Kidney (tissue), 14 donors: ENCODE data around the gene ABHD2. TPM values are rescaled to one million over a fixed set of nuclear protein-coding genes. Genes with fewer than 3 reads are reported as not detected.
A peak's percentile ranks its signal among the peaks of the same experiment; 100 is the strongest.

Source experiments
- DNase-seq, 5 donors: peaks; one replicate each; pipeline ENCODE4 v3.0.0-alpha.2; 2013 to 2020
- FAIRE-seq: peaks from 2 replicates; lab custom pipeline; 2012; peaks lifted over from hg19 to GRCh38; lab: Jason Lieb, UNC
- H3K27ac ChIP-seq, 2 donors: one replicate each; pipeline ENCODE4 v1.7.0; 2013; ENCODE audit warnings: low read depth in 2 of 2, low read length in 2 of 2, inconsistent platforms in 1 of 2
- H3K27me3 ChIP-seq: one replicate; pipeline ENCODE4 v1.7.1; 2013; ENCODE audit warnings: low read length, inconsistent platforms; ENCODE audit not compliant: control insufficient read depth, insufficient read depth
- H3K36me3 ChIP-seq, 3 donors: one replicate each; pipeline versions ENCODE4 v1.7.0 to v1.7.1; 2013; ENCODE audit warnings: low read length in 3 of 3, control low read depth in 1 of 3, inconsistent platforms in 1 of 3; ENCODE audit not compliant: insufficient read depth in 3 of 3, control insufficient read depth in 2 of 3
- H3K4me1 ChIP-seq, 3 donors: one replicate each; pipeline versions ENCODE4 v1.7.0 to v1.7.1; 2013; ENCODE audit warnings: low read length in 3 of 3, inconsistent platforms in 1 of 3, low read depth in 1 of 3; ENCODE audit not compliant: control insufficient read depth in 2 of 3, insufficient read depth in 2 of 3
- H3K4me3 ChIP-seq, 3 donors: one replicate each; pipeline versions ENCODE4 v1.7.0 to v1.8.1; 2013; ENCODE audit warnings: low read length in 3 of 3, control low read depth in 1 of 3, inconsistent platforms in 1 of 3
- H3K9ac ChIP-seq, 3 donors: one replicate each; pipeline versions ENCODE4 v1.7.0 to v1.7.1; 2013; ENCODE audit warnings: low read length in 3 of 3, control low read depth in 1 of 3, inconsistent platforms in 1 of 3
- H3K9me3 ChIP-seq, 3 donors: one replicate each; pipeline versions ENCODE4 v1.7.0 to v1.7.1; 2013; ENCODE audit warnings: low read length in 3 of 3, control low read depth in 1 of 3, inconsistent platforms in 1 of 3; ENCODE audit not compliant: control insufficient read depth in 2 of 3, insufficient read depth in 1 of 3
- CTCF ChIP-seq: IDR thresholded peaks from 3 replicates; pipeline ENCODE4 v1.5.1; 2012; ENCODE audit warnings: mild to moderate bottlenecking, moderate library complexity, borderline replicate concordance; ENCODE audit not compliant: insufficient read depth; ENCODE audit errors: extremely low read depth
- intact Hi-C: fragments of 100-400 bp; cut with DNase I; formaldehyde crosslinking; loops from one replicate; pipeline ENCODE4 v1.11.1; 2022
- polyA plus RNA-seq: library from polyadenylated mRNA; stranded (reverse); fragments of 350-450 nt; fragmentation: Illumina TruSeq; extraction: RNeasy Lipid Tissue Mini Kit (QIAGEN cat#74804); gene quantifications from one replicate; pipeline ENCODE4 v1.2.3, GENCODE V29; 2014; ENCODE audit warnings: low read depth, low replicate concordance; ENCODE audit not compliant: insufficient read depth
- total RNA-seq: library from RNA; stranded (reverse); fragmentation: NEBNext Ultra II Directional; extraction: Animal tissue kit (Norgen Biotek cat#: 25700); gene quantifications from one replicate; pipeline ENCODE4 v1.2.1, GENCODE V29; 2021
- donor health status: control.
- donor health status: control.
- donor health status: control.
- donor health status: control.
- donor health status: control.
- donor health status: DM: yes; HTN: yes; CAD: no.
- donor health status: Normal renal cell carcinoma (clear cell type).

ABHD2 gene
- total and polyA plus RNA-seq, 2 donors from 2014 or later: 13.3 to 123 TPM

- peaks cover 0 to 3% (median 0%) of the 10 kb centered on the region in 3 donors for H3K36me3 ChIP-seq
- no peak for TF ChIP-seq CTCF
- DNase-seq: no peak
These were observed 115.5 kb downstream of the ABHD2 start for GRCh38 chr15:89203705-89204273.

GRCh38 chr15:89205991-89206585 is 117.8 kb downstream of the ABHD2 start:
- DNase-seq (no peak), FAIRE-seq (no peak)
- Histone ChIP-seq H3K27ac (no peak overlapping the region), H3K27me3 (no peaks in the 10 kb centered on the region), H3K9ac (no peak overlapping the region), H3K4me1 (no peaks in the 10 kb centered on the region), H3K9me3 (no peaks in the 10 kb centered on the region), H3K36me3 (no peaks in the 10 kb centered on the region), H3K4me3 (no peak overlapping the region)
- no peak for TF ChIP-seq CTCF
- intact Hi-C loops: no loop called here

More at GRCh38 chr15:89203705-89204273, 115.5 kb downstream of the ABHD2 start:
- H3K27ac ChIP-seq: no peak overlapping the region
- no peak overlapping the region for H3K9ac ChIP-seq
- intact Hi-C loops: no loop called here
- H3K4me1 ChIP-seq: no peaks in the 10 kb centered on the region
- H3K9me3 ChIP-seq: no peaks in the 10 kb centered on the region
- FAIRE-seq: no peak
- H3K4me3 ChIP-seq: no peak overlapping the region
- no peaks in the 10 kb centered on the region for H3K27me3 ChIP-seq

GRCh38 chr15:89206908-89207331 is 118.7 kb downstream of the ABHD2 start:
- H3K27me3 ChIP-seq: no peaks in the 10 kb centered on the region
- DNase-seq (peak; percentile 72 to 86 (median 84)), FAIRE-seq (no peak)
- H3K9me3 ChIP-seq: no peaks in the 10 kb centered on the region
- intact Hi-C loops: no loop called here
- H3K4me3 ChIP-seq: no peak overlapping the region
- no peak overlapping the region for H3K27ac ChIP-seq
- H3K36me3 ChIP-seq: no peaks in the 10 kb centered on the region
- H3K9ac ChIP-seq: no peak overlapping the region
- H3K4me1 ChIP-seq: no peaks in the 10 kb centered on the region
- peak; percentile 80 for TF ChIP-seq CTCF
